Astrocyte of the spinal cord (primary cell): ENCODE data around the gene OR5B2.

Experiments used
- DNase-seq: peaks from one replicate; pipeline ENCODE4 v3.0.0; 2011; ENCODE audit warnings: low read depth, low spot score
- H3K4me3 ChIP-seq: 2 replicates; pipeline ENCODE4 v1.5.1; 2011; ENCODE audit warnings: low read depth, mild to moderate bottlenecking, low read length, moderate library complexity
- in situ Hi-C: cut with HindIII; loops from 2 replicates; pipeline ENCODE4 v1.10.0; 2017; ENCODE audit warnings: low sequenced_read_pairs
- TF ChIP-seq, protein P1 (sequence below): IDR thresholded peaks from 2 replicates; pipeline ENCODE4 v1.5.1; 2012; ENCODE audit warnings: low read depth, mild to moderate bottlenecking, low read length, inconsistent platforms

The OR5B2 gene

DNA sequence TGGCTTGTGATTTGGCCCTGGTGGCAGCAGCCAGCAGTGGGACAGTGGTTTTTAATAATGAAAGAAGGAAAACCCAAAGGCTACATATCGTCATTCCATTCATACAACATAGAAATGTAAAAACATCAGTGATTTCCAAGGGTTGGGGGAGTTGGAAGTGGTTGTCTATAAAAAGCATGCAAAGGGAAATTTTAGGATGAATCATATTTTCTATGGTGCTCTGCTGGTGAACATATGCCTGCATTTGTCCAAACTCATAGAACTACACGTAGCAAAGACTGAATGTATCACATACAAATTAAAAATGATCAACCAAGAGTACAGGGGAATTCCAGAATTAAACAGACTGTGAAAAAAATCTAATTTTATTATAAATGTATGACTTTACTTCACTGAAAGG lies 32.3 kb downstream of the OR5B2 start:
- DNase-seq = no peak
- H3K4me3 ChIP-seq = no peak overlapping the region
- TF ChIP-seq, protein P1, sequence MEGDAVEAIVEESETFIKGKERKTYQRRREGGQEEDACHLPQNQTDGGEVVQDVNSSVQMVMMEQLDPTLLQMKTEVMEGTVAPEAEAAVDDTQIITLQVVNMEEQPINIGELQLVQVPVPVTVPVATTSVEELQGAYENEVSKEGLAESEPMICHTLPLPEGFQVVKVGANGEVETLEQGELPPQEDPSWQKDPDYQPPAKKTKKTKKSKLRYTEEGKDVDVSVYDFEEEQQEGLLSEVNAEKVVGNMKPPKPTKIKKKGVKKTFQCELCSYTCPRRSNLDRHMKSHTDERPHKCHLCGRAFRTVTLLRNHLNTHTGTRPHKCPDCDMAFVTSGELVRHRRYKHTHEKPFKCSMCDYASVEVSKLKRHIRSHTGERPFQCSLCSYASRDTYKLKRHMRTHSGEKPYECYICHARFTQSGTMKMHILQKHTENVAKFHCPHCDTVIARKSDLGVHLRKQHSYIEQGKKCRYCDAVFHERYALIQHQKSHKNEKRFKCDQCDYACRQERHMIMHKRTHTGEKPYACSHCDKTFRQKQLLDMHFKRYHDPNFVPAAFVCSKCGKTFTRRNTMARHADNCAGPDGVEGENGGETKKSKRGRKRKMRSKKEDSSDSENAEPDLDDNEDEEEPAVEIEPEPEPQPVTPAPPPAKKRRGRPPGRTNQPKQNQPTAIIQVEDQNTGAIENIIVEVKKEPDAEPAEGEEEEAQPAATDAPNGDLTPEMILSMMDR = no peak
- in situ Hi-C loops = no loop called here

DNA sequence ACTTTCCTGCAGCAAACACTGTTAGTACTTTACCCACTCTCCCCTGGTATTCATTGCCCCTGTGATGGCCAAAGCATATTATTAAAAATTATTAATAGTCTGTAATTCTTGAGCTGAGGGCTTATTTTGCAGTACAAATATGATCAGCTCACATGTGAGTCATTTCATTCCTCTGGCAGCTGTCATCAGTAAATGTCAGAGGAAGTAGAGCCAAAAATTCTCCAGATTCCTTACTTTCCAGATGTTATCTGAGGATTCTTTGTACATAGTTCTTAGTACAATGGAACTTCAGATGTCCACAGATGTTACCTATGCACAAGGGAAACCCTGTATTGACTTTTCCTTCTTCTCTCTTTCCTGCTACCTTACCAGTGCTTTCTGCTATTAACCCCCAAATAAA lies 33.7 kb downstream of the OR5B2 start:
- H3K4me3 ChIP-seq = no peak overlapping the region
- TF ChIP-seq, protein P1 = no peak
- in situ Hi-C loops = no loop called here
- DNase-seq = peak; percentile 50

DNA sequence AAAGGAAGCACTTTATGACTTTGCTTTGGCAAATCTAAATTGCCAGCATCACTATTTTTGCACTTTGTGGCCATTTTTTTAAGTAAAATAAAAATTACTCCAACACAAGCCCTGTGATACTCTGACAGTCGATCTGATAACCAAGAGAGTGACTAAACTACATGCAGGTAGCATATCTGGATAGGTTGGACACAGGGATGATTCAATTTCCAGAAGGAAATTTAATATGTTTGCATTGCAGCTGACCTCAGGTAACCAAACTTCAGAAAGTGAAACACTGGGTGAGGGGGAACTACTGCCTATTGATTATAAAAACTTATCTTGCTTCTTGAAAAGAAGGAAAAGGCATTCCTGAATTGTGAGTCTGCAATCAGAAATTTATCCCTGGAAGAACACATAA lies 35.2 kb downstream of the OR5B2 start:
- in situ Hi-C loops = no loop called here
- DNase-seq = no peak
- no peak overlapping the region for H3K4me3 ChIP-seq
- TF ChIP-seq, protein P1 = no peak

DNA sequence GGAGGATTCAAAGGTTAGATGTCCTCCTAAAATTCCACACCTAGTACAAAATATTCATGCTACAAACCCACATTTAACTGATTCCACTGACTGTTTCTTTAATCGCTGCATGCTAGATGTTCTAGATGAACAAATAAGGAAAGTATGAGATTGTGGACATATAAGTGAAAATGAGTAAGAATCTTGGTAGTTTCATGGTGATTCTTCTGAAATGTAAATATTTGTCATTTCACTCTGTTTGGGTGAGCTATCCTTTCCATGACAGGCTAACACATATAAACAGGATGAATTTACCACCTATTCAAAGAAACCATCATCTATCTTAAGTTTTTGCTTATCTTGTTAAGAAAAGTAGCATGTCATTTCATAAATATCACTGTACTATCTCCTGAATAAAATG lies 36.0 kb downstream of the OR5B2 start:
- DNase-seq = peak; percentile 4
- no peak overlapping the region for H3K4me3 ChIP-seq
- TF ChIP-seq, protein P1 = no peak
- in situ Hi-C loops = no loop called here

DNA sequence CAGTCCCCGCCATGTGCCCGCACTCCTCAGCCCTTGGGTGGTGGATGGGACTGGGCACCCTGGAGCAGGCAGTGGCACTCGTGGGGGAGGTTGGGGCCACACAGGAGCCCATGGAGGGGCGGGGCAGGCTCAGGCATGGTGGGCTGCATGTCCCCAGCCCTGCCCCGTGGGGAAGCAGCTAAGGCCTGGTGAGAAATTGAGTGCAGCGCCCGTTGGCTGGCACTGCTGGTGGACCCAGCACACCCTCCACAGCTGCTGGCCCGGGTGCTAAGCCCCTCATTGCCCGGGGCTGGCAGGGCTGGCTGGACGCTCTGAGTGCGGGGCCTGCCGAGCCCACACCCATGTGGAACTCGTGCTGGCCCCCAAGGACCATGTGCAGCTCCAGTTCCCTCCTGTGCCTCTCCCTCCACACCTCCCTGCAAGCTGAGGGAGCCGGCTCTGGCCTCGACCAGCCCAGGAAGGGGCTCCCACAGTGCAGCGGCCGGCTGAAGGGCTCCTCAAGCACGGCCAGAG lies 37.3 kb downstream of the OR5B2 start:
- in situ Hi-C loops = no loop called here
- no peak for DNase-seq
- no peak overlapping the region for H3K4me3 ChIP-seq
- TF ChIP-seq, protein P1 = no peak
